ENCODE results near the gene SYT1.

SYT1 gene

DNA sequence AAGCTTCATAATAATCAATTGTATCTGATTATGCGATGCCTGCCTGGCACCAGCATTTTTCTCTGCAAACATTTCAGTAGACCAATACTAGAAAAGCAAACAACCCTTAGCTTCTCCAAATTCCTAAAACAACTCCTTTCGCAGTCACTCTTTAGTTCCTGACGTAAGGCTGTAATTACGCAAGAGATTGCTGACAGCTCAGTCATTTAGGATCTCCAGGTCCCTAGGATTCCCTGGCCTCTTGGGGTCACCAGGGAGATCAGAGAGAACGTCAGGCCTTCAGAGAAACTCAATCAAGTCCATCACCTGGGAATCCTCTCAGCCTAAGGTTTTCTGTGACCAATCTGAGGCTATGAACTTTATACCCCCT lies 435.6 kb downstream of the SYT1 start:
- no peak for DNase-seq

DNA sequence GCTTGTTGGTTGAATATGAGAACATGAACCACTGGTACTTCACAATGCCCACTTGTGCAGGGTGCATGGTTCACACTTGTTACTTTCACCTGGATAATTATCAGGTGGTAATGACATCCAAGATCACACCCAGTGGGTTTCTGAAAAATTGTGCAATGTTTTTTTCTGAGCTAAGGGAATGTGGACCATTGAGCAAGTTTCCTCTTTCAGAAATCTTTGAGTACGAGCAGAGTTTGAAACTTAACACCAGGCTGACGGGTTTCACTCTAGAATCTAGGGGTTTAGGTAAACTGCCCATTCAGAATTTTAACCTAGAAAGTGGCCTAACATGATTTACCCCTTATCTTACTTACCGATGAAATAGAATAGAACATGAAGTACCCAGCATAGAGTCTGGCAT lies 436.6 kb downstream of the SYT1 start:
- DNase-seq = no peak

DNA sequence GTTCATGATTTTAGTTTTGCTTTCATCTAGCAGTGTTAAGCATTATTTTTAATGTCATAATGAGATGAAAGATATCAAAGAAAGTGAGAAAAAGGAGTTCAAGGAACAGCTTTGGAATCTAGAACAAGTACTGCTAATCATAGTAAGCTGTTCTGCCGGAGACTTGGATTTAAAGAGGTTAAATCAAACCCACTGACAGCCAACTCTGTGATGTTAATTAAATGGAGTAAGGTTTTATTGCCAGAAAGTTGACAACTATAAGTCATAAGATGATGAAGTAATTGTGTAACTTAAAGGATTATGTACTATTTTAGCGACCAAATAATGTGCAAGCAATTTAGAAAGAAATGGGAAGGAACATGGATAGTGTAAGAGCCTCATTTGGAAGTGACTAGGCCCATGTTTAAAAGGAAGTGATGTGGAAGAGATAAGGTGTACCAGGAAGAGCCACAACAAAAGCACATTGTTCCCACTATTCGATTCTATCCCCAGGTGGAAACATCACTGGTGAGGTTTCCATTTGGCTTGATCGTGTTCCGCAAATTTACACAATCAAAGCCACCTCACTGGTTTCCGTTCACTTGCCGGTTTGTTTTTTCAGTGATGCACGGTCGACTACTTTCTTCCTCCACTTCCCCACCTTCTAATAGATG lies 437.7 kb downstream of the SYT1 start:
- DNase-seq = no peak

DNA sequence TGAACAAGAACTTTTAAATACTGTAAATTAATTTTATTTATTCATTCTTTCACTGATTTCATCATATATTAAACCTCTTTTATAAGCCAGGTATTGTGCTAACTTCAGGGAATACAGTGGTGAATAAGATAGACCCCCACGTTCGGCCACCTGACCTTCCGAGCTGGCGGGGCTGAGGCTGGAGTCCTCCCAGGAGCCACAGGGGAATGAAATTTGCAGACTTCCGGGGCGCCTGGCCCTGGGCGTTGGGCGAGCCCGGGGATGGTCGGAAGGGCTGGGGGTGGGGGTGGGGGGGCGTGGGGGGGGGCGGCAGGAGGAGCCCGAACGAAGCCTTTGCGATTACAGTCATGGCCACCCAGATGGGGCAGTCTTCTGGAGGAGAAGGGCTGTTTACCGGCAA lies 442.8 kb downstream of the SYT1 start:
- DNase-seq = no peak

DNA sequence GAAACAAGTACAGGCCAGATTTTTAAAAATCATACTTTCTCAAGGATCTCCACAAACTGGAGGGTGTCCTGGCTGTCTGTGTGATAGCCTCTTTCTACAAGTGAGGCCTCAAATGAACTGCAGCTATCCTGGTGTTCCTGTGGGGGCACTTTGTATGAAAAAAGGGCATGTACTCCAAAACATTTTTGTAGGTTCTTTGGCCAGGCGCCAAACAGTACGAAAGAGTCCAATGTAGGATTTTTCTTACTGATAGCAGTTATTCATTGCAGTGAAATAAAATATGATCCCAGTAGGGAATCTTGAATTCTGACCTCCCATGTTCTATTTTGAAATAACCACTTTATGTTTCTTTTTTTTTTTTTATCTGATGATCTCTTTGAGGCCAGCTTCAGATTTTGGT lies 444.5 kb downstream of the SYT1 start:
- DNase-seq = no peak

DNA sequence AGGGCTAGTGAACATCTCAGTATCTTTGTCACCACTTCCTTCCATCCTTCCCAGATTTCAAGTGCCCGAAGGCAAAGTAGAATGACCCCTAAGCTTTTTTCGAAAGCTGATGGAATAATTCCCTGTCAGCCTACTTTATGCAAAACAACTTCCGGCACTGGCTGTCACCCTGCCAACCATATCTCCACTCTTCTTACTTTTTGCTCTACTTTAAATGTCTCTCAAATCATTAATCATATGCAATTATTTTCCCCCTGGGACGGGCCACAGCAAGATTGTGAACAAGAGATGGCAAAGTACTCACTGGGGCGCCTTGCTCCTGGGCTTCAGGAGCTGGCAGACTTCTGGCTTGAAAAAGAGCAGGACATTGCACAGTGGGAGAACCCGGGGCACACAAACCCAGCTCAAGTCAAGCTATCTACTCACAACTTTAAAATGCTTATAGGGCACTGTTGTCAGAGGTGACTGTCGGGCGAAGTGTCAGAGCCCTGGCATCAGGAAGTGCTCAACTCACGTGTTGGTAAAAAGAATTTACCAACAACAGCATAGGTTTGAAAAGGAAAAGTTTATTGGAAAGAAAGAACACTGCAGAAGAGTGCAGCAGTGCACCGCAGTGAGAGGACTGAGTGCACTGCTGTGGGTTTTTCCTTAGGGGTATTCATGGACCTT lies 452.7 kb downstream of the SYT1 start:
- no peak for DNase-seq

DNA sequence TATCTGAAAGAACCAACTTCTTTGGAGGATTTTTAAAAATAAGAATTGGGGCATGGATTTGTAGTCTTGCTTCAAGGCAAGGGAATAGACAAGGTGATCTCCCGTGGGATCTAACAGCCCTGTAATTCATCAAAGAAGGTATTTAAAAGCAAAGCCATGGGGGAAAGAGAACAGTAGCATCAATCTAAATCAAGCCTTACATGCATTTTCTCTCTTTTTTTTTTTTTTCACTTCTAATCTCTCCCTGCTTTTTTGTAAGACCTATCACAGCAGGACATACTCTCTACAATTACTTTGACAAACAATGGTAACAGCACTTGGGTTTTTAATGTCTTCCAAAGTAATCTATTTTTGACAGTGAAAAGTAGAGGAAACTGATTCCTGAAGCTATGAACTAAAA lies 458.3 kb downstream of the SYT1 start:
- no peak for DNase-seq

DNA sequence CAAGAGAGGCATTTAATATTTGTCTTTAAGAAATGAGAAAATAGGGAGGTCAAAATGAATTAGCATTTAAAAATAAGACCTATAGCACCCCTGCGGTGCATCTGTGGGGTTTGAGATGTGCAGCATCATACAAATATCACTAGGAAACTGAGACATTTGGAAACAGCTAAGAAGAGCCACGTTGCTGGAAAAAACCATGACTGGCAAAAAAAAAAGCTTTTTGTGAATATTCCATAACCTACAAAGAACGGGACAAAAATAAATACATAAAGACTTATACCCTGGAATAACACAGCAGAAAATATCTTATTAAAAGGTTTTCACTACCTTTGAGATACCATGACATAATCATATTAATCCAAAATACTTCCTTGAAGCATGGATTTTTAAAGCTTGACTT lies 460.0 kb downstream of the SYT1 start:
- no peak for DNase-seq

DNA sequence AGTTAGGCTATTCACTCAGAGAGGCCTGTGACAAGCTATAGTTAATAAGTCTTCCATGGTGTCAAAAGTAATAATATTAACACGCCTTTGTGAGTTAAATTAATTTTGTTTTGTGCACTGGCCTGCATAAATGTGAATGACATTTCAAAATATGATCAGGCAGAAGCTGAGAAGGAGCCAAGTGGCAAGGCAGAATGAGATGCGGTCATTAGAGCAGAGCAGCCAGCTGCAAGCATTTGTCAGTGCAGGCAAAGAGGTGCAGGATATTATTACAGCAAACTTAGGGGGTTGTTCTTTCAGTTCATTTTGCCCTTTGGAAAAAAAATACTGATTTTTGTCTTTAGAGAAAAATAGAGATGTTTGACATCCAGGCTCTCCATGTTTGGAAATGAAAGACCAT lies 461.6 kb downstream of the SYT1 start:
- peak; percentile 68 for DNase-seq

DNA sequence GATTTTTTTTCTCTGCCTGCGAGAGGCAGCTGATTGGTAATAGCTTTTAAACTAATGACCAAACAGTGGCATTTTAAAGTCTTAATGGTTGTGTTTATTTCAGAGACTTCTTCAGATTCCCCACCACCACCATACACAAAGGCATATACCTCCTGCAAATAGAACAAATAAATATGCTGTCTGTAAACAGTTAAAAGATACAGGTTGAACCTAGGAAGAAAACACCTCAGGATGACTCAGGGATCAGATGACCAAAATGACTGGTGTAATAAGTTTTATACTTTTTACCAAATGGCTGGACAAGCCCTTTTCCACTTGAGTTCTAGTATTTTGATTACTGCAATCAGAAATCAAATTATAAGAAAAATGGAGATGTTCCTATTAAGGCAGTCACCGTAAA lies 462.1 kb downstream of the SYT1 start:
- no peak for DNase-seq

DNA sequence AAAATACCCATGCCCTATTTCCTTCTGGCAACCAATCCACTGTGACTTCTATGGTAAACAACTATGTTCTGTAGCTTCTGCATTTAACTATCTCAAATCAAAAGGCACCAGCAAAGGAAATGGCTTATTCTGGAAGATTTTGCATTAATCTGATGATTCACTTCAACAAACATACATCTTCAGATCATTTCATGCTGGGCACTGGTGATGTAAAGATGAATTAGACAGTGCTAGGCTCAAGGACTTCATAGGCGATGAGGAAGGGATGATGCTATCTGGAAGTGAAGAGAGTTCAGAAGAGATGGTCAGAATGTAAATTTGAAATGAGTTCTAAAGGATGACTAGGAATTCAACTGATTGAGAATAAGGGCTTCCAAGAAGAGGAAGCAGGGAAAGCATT lies 462.9 kb downstream of the SYT1 start:
- no peak for DNase-seq

DNA sequence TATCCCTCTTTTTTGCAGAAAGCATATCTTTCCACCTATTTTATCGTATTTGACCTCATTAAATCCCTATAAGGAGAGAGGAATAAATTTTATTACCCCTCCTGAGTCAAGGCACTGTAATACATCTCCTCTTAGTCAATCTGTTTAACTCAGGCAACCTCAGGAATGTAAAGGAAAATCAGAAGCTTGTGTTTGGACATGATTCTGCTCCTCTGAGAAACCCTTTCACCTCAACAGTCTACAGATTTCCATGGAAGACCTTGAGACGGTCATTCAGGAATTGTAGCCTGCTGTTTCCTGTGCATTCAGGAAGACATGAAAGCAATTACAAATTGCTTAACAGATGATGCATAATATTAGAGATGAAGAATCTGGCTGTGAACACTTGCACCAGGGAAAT lies 465.4 kb downstream of the SYT1 start:
- no peak for DNase-seq

DNA sequence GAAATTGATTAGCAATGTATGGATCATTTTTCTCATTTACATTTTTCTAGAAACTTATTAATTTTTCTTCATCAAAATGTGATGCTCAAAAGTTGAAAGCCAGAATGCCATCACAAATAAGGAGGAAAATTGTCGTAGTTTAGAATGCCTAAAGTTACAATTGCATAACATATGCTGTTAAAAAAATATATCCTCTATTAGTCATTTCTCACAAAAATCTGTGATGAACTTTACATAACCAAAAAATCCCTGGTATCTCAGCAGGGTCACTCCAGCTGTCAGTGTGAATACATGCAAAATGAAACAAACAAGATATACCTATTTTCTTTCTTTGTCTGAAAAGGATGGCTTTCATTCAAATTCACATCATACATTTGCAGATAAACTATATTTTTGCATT lies 467.3 kb downstream of the SYT1 start:
- no peak for DNase-seq

DNA sequence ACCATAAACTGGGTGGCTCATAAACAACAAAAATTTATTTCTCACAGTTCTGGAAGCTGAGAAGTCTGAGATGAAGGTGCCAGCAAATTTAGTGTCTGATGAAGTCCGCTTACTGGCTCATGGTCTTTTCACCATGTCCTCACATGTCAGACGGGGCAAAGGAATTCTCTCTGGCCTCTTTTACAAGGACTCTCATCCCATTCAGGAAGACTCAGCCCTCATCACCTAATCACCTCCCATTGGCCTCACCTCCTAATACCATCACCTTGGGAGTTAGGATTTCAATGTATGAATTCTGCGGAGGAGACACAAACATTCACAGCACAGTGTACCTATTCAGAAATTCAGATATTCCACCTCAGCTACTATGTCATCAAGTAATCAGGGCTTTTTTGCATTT lies 468.6 kb downstream of the SYT1 start:
- DNase-seq = no peak

DNA sequence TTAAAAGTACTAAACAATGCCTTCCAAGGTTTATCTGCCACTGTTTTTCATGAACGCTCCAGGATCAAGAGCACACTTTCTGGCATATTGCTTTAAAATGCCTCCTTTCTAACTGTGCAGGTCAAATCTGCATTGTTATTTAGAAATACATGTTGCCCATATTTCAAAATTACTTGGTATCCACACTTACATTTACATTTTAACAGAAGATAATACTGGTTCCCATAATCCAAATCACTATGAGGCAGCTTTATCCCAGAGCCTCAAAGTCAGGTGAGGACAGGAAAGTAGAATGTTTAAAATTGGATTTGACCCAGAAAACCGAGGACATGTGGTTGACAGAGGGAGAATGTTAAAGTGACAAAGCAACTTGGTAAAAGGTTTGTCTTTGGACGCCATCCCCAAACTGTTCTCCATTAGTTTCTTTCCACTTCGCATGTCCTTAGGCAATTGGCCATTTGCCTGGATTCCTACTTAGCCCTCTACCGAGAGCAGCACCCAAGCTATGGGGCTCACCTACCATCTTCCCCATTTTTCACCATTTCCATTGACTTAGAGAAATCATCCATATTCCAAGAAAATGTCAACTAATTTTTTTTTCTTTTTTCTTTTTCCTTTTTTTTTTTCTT lies 473.2 kb downstream of the SYT1 start:
- DNase-seq = no peak

DNA sequence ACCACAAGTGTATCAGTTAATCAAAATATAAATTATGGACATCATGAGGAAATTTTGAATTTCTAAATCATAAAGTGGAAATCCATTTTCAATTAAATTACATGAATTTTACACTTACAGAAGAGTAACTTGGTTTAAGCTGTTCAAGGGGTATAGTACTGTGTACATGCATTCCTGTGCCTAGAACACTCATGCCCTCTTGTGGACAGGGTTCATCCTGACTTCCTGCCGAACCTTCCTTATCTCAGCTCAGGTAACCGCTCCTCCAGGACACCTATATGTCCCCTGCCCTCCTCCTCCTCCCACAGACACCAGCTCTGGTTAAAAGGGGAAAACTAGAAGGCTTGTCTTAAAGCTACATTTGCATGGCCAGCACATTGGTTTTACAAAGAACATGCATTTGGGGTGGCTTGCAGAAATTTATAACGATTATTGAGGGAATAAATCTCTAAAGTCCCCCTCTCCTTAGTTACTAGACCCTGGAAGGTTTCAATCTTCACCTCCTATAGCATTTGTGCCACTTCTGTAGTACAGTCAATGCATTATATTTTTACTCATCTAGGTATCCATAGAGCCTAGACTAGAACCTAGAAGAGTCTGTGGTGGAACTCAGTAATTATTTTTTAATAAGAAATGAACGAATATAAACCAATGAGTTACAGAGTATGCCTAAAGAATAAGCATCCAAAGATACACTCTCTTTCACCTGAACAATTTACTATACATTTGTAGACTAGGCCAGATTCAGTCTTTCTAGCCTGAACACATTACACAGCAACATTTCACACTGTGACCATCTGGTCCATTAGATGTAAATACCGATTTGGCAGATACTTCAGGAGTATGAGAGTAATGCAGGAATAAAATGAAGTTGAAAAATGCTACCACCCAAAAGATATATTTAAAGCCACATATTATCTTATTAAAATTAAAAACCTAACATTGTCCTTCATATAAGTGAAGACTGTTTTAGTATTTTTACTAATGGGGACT lies 480.6 kb downstream of the SYT1 start:
- DNase-seq = peak; percentile 68

DNA sequence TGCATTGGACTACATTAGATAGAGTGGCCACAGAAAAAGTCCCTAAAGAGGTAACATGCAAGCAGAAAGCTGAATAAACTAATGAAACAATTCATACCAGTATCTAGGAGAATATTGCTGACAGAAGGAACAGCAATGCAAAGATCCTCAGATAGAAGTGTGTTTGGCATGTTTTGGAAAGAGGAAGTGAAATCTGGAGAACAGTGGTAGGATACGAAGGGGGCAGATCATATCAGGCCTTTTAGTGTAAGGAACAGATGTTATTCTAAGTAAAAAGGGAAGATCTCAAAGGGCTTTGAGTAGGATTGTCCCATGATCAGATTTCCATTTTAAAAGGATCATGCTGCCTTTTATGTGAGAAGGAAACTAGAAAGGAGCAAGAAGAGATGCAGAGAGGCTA lies 483.3 kb downstream of the SYT1 start:
- DNase-seq = no peak

DNA sequence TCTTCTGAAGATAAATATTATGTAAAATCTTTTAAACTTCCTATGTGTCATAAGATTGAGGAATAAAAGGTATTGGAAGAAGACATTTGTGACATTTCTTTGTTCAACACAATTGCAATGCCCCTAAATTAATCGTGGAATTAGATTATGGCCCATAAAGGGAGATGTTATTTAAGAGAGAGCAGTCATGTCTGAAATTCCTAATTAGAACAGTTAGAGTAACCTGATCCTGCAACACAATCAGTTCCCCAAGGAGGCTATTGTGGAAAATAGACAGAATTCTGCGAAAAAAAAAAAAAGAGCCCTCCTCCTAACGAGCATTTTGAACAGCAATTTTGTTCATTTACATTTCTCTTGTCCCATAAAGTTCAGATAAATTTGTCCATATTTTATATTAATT lies 486.7 kb downstream of the SYT1 start:
- peak; percentile 44 for DNase-seq

DNA sequence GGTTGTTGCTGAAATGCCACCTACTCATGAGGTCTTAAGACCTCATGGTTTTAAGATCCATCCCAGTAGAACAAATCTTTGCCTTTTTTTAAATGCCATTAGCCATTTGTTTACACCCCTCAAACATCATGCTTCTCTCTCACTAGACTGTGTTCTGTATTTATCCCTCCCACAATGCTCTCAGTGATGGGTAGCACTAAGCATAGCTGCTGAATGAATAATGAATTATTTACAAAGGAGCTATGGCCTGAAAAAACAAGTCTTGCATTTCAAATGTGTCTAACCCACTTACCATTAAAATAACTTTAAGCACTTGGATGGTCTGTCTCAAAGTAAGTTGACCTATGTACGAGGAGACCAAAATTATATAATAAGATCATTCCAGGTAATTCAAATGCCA lies 491.6 kb downstream of the SYT1 start:
- no peak for DNase-seq

DNA sequence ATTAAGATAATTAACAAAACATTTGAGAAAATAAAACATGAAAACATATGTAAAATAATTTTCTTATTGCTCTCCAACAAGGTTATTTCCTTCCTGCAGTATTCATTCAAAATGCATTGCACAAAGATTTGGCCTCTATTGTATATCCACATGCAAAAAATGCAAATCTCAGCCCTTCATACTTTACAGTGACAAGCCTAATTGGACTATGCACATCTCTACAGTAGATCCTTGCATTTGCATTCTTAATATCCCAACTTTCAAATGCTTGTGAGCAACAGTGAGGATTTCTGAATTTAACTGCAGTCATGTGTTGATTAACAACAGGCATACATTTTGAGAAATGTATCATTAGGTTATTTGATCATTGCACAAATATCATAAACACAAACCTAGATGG lies 492.5 kb downstream of the SYT1 start:
- DNase-seq = no peak

DNA sequence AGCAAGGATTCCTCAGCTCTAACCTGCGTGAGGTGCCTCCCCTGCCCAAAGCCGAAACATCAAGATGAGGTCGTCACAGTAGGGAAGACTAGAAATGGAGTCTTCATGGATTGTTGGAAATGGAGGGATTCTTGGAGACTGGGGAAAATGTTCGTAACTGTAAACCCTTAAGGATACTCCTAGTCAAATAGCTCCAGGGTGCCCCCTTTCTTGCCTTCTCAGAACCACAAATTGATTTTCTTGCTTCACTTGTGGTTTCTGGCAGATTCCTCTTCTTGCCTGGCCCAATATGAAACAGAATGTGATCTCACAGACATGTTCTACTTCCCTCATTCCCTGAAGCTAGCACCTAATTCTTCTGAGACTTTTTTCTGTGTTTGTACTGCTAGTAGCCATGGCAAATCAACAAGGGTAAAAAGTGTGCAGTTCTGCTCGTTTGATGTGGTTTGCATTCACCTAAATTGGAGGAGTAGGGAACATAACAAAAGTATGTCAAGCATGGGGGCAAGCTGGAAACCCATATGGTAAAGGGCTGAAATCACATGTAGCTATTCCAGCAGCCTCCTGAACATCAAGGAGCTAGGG lies 494.2 kb downstream of the SYT1 start:
- no peak for DNase-seq

DNA sequence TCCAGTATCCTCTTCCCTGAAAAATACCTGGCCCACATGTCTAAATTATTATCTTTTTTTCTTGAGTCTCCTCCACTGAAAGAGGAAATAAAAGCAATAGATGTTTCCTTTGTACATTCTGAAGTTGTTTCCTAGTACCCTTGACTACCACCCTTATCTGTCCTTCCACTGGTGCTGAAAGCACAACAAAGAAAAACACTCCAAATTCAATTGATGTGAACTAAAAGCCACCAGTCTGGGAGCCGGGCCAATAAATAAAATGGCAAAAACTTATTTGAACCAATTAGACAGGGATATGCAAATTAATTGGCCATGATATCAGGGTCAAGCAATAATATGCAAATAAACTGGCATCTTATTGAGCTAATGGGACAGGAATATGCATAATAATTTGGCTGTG lies 495.7 kb downstream of the SYT1 start:
- no peak for DNase-seq

DNA sequence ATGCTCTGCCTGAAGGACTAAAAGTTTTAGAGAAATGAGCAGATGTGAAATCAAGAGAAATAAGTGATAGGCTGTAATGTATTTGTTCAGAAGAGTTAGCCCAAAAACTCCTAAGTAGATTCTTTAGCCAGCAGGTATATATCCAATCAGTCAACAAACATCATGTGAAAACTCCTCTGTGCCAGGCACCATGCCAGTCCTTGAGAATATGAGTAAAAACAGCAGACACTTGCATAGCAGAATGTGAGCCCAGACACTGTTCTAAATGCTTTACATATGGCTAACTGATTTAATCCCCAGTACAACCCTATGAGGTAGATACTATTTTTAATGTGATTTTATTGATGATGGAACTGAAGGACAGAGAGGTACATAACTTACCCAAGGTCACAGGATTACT lies 496.4 kb downstream of the SYT1 start:
- no peak for DNase-seq
